T-helper 2 cell treated with Interferon-gamma antibody and Interleukin-4, amounts not matched to agents 5 μg/mL and 100 μg/mL, for 36 hours (primary cell): ENCODE data around the gene CRIM1.

ENCODE experiments used
- DNase-seq: peaks from one replicate; pipeline ENCODE4 v3.0.0; 2021; ENCODE audit warnings: low spot score
- H3K27ac Mint-ChIP-seq: one replicate; pipeline ENCODE4 v1.8.0; 2021; ENCODE audit warnings: mild to moderate bottlenecking, mixed read lengths
- H3K27me3 Mint-ChIP-seq: one replicate; pipeline ENCODE4 v1.8.0; 2021; ENCODE audit warnings: low read depth, mixed read lengths
- H3K36me3 Mint-ChIP-seq: one replicate; pipeline ENCODE4 v1.8.0; 2021; ENCODE audit warnings: low read depth, mixed read lengths
- H3K4me1 Mint-ChIP-seq: one replicate; pipeline ENCODE4 v1.8.0; 2021; ENCODE audit warnings: low read depth, mixed read lengths
- H3K4me3 Mint-ChIP-seq: one replicate; pipeline ENCODE4 v1.8.0; 2022; ENCODE audit warnings: mild to moderate bottlenecking, moderate library complexity, mixed read lengths
- H3K9me3 Mint-ChIP-seq: one replicate; pipeline ENCODE4 v1.8.0; 2021; ENCODE audit warnings: mixed read lengths

Gene CRIM1

DNA sequence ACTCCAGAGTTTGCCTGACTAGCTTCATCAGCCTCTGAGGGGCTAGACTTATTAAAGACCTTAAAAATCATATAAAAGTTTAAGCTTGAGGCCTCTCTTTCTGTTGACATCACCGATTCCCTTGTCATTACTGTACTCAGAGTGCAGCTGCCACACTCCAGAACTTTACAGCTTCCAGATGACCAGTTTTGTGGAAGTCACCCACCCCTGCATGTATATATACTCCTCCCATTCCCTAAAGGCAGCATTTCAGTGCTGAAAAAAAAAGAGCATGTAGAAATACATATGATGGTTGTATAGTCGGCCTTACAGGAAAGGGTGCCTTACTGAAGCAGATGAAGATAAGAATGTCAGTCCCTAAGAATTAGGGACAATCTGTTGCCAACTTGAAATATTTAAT lies 125.1 kb downstream of the CRIM1 start:
- no peak overlapping the region for H3K4me3 Mint-ChIP-seq
- H3K27ac Mint-ChIP-seq, result no peak overlapping the region
- H3K27me3 Mint-ChIP-seq, result no peaks in the 10 kb centered on the region
- DNase-seq, result no peak
- peaks cover 21% of the 10 kb centered on the region for H3K9me3 Mint-ChIP-seq
- H3K4me1 Mint-ChIP-seq, result no peaks in the 10 kb centered on the region
- peaks cover 6% of the 10 kb centered on the region for H3K36me3 Mint-ChIP-seq

DNA sequence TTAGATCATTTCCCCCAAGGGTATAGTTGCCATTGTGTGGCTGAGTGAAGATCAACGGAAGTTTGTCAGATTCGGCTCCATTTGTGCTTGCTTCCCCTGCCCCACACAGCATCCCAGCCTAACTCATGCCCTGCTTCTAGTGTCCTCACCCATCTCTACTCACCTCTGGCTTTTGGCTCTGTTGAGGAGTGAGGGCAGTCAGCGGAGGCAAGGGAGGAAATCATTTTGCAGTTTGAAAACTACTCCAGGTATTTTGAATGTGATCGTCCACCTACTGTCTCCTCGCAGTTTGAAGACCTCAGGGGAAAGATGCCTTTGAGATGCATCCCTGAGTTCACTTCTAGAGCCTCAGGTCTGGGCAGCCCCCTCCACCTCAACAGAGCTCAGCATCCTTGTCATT lies 126.1 kb downstream of the CRIM1 start:
- Mint-ChIP-seq H3K27ac (no peak overlapping the region), H3K36me3 (peaks cover 4% of the 10 kb centered on the region), H3K4me3 (no peak overlapping the region), H3K9me3 (peaks cover 13% of the 10 kb centered on the region), H3K27me3 (no peaks in the 10 kb centered on the region), H3K4me1 (no peaks in the 10 kb centered on the region)
- no peak for DNase-seq

DNA sequence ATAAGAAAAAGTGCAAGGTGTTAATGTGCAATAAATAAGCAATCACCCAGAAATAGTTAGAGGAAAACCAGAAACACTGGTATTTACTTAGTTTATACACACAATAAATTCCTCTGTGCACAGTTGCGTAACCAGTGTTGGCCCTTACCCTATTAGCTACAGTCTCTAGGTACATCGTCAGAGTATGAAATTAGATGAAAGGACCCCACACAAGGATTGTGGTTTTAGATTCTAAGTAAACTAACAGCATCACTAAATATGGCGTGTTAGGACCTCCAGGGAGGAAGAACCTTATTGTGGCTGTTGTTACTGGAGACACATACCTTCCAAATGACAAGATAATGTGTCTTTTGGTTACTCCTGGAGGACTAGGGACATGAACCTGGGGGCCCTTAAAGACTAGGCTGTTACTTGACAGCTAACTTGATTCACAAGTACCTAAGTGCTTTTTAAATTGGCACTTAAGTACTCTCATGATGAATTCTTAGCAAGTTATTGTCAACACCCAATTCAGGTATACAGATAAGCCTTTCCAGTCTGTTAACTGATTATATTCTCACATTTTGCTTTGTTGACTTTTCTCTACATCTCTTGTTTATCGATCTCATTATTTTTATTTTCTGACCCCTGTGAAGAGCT lies 127.1 kb downstream of the CRIM1 start:
- DNase-seq, result no peak
- Mint-ChIP-seq H3K9me3 (peaks cover 4% of the 10 kb centered on the region), H3K27me3 (no peaks in the 10 kb centered on the region), H3K4me1 (no peaks in the 10 kb centered on the region), H3K27ac (no peak overlapping the region), H3K36me3 (peaks cover under 1% of the 10 kb centered on the region), H3K4me3 (no peak overlapping the region)

DNA sequence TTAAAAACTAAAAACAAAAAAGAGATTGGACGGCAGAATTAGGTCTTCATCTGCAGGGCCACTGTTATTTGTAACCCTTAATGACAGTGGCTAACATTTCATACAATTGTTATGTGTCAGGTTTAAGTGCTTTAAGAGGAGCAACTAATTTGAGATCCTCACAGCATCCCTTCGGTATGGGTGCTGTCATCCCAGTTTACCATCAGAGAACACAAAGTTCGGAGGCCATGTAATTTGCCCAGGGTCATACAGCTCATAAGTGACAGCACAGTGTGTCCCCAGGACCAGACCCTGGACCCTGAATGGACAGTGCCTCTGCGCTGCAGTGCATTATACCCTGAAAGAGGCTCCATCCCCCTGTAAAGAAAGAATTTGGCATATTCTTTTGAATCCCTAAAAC lies 127.7 kb downstream of the CRIM1 start:
- H3K9me3 Mint-ChIP-seq, result no peaks in the 10 kb centered on the region
- H3K27ac Mint-ChIP-seq, result no peak overlapping the region
- H3K36me3 Mint-ChIP-seq, result no peaks in the 10 kb centered on the region
- no peaks in the 10 kb centered on the region for H3K4me1 Mint-ChIP-seq
- no peaks in the 10 kb centered on the region for H3K27me3 Mint-ChIP-seq
- no peak for DNase-seq
- H3K4me3 Mint-ChIP-seq, result no peak overlapping the region

DNA sequence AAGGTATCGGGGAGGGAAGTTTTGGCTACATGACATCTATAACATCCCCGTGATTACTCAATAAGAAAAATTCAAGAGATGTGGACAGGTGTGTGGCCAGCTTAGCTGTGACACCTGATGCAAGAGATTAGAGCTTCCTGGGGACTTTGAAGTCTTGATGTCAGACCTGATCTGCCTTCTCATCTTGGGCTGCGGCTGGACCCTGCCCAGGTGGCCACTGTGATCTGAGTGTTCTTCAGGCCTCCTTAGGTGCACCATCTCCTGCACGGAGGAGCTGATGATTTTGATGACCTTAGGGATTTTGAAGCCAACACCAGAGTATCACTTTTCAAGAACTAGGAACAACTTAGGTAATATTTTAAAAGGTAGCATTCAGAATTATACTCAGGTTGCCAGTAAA lies 128.9 kb downstream of the CRIM1 start:
- Mint-ChIP-seq H3K4me1 (no peaks in the 10 kb centered on the region), H3K27ac (no peak overlapping the region), H3K9me3 (no peaks in the 10 kb centered on the region), H3K36me3 (no peaks in the 10 kb centered on the region), H3K4me3 (no peak overlapping the region), H3K27me3 (no peaks in the 10 kb centered on the region)
- no peak for DNase-seq

DNA sequence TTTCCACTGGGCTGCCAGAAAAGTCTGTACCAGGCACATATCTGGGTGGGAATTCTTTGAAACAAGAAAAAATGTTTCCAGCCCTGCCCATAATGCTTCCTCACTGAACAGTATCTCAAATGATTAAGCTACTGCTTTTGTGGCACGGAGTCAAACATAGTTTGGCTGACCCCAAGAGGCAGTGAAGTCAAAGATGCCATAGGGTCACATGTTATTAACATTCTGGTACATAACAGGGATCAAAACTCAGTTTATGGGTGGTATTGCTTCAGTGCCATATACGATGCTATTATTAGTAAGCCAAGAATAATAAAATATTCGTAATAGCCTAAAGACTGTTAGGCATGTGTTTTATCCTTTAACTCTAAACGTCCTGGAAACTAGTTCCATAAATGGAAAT lies 129.9 kb downstream of the CRIM1 start:
- Mint-ChIP-seq H3K36me3 (no peaks in the 10 kb centered on the region), H3K4me1 (no peaks in the 10 kb centered on the region), H3K9me3 (no peaks in the 10 kb centered on the region), H3K27ac (no peak overlapping the region), H3K27me3 (no peaks in the 10 kb centered on the region), H3K4me3 (no peak overlapping the region)
- no peak for DNase-seq

DNA sequence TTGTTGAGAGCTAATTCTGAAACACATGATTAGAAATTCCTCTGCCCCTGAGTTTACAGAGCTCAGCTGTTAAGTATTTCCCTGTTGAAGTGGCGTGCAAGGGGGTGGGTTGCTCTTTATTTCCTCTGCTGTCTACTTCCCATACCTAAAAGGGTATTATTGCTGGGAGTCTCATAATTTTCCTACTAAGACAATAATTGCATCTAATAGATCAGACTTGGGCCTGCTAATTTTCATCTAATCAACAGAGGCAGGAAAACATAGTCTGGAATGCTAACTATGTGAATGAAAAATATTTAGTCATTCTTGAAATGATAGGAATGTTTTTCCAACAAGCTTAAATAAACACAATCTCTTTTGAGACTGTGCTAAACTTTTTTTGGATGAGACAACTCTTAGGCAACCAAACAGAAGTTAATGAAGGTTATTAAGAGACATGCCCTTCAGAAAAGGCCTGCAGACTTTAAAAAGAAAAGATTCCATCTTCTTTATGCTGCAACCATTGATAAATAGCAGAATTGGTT lies 131.0 kb downstream of the CRIM1 start:
- no peak overlapping the region for H3K4me3 Mint-ChIP-seq
- no peaks in the 10 kb centered on the region for H3K36me3 Mint-ChIP-seq
- DNase-seq, result no peak
- no peak overlapping the region for H3K27ac Mint-ChIP-seq
- H3K9me3 Mint-ChIP-seq, result no peaks in the 10 kb centered on the region
- no peaks in the 10 kb centered on the region for H3K4me1 Mint-ChIP-seq
- no peaks in the 10 kb centered on the region for H3K27me3 Mint-ChIP-seq

DNA sequence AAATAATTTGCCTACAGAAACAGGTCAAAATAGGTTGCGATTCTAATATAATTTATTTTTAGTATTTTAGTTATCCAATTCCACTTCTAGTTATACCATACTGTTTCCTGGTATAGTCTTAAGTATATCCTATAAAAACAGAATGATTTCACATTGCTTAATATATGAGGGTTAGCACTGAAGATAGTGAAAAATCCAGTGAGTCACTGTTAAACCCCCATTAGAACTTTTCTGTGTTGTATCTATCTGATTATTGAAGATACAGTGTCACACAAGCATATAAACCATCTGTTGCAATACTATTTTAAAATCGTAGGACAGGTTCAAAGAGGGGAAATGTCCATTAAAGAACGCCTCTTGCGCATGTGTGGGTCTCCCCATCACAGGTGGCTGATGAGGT lies 132.4 kb downstream of the CRIM1 start:
- Mint-ChIP-seq H3K27ac (no peak overlapping the region), H3K4me3 (no peak overlapping the region), H3K4me1 (no peaks in the 10 kb centered on the region), H3K27me3 (no peaks in the 10 kb centered on the region), H3K9me3 (no peaks in the 10 kb centered on the region), H3K36me3 (no peaks in the 10 kb centered on the region)
- DNase-seq, result no peak

DNA sequence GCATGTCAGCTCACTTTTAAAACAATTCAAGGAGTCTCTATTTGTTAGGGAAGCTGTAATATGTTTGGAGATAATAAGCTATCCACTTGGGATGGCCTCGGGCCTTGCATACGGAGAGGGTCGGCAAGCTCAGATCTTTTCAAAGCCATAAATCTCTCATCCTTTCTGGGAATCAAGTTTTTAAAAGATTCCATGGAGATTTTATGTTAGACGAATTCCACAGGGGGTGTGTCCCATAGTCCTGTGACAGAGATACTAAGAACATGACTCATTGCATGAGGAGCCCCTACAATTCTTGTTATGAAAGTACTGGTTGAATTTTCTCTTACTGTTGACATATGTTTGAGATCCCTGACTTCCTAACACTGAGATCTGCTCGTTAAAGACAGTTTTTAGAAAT lies 133.7 kb downstream of the CRIM1 start:
- H3K36me3 Mint-ChIP-seq, result no peaks in the 10 kb centered on the region
- H3K27ac Mint-ChIP-seq, result no peak overlapping the region
- H3K4me3 Mint-ChIP-seq, result no peak overlapping the region
- H3K4me1 Mint-ChIP-seq, result no peaks in the 10 kb centered on the region
- no peak for DNase-seq
- no peaks in the 10 kb centered on the region for H3K27me3 Mint-ChIP-seq
- H3K9me3 Mint-ChIP-seq, result no peaks in the 10 kb centered on the region

DNA sequence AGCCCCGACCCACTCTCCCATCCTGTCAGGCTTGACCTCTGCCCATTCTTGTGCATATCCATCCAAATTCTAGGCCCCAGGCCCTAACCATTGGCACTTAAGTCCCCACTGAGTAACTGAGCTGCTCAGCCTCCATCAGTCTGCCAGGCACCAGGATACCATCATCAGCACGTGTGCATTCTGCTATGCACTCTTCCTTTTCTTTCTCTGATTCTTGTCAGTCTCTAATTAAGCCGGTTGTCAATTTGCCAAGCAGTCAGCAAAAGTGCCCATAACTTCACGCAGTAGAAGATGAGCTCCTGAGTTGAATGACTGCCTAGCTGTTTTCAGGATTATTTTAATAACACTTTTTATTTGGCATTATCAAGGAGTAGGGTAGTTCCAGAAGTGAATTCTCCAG lies 135.2 kb downstream of the CRIM1 start:
- no peaks in the 10 kb centered on the region for H3K27me3 Mint-ChIP-seq
- H3K4me1 Mint-ChIP-seq, result no peaks in the 10 kb centered on the region
- no peak overlapping the region for H3K27ac Mint-ChIP-seq

DNA sequence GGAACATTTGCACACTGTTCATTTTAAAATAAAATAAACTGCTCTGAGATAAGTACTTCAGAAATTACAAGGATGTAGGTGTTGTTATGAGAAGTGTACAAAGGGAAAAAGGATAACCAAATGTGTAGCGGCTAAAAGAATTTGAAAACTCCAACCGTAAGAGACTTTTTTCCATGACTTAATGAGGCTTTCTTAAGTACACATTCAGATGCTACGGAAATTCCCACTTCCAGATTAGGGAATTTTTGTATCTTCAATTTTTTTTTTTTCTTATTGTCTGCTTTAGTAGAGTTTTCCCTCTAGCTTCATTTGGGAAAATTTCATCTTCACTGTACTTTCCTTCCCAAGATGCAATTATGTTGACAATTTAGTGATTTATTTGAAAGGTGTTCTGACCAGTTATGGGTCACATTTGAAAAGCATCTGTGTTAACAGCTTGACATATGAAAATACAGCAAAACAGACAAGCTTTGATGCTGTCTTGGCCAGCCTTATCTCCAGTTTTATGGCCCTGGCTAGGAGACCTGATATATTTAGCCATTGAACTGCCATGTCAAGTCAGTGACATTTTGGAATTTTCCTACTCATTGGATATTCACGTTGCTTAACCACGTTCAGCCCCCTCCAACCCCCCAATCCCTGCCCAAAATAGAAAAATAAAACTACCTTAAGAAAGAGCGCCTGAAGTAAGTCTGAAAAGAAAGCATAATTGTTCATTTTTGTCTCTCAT lies 136.8 kb downstream of the CRIM1 start:
- Mint-ChIP-seq H3K36me3 (no peaks in the 10 kb centered on the region), H3K4me1 (no peaks in the 10 kb centered on the region), H3K4me3 (no peak overlapping the region), H3K27ac (no peak overlapping the region), H3K27me3 (no peaks in the 10 kb centered on the region), H3K9me3 (no peaks in the 10 kb centered on the region)
- no peak for DNase-seq

More for the DNA sequence above, 135.2 kb downstream of the CRIM1 start:
- Mint-ChIP-seq H3K9me3 (no peaks in the 10 kb centered on the region), H3K36me3 (no peaks in the 10 kb centered on the region), H3K4me3 (no peak overlapping the region)
- no peak for DNase-seq

DNA sequence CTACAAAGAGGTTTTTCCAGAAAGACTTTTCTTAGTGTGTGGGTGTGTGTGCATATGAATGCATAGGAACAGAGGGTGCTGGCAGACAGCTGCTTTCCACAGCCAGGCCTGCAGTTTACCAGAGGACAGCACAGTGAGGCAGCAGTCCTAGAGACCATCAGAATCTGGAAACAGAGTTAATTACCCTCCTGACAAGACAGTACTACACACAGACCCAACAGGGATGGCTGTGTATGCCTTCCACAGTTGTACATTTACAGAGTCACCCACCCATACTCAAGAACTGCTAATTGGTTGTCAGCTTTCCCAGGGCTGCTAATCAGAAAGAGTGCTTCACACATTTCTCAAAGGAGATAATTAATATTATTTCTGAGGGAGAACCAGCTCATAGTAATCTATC lies 137.7 kb downstream of the CRIM1 start:
- Mint-ChIP-seq H3K27me3 (no peaks in the 10 kb centered on the region), H3K27ac (no peak overlapping the region), H3K36me3 (no peaks in the 10 kb centered on the region), H3K4me3 (no peak overlapping the region), H3K9me3 (no peaks in the 10 kb centered on the region), H3K4me1 (no peaks in the 10 kb centered on the region)
- DNase-seq, result no peak

DNA sequence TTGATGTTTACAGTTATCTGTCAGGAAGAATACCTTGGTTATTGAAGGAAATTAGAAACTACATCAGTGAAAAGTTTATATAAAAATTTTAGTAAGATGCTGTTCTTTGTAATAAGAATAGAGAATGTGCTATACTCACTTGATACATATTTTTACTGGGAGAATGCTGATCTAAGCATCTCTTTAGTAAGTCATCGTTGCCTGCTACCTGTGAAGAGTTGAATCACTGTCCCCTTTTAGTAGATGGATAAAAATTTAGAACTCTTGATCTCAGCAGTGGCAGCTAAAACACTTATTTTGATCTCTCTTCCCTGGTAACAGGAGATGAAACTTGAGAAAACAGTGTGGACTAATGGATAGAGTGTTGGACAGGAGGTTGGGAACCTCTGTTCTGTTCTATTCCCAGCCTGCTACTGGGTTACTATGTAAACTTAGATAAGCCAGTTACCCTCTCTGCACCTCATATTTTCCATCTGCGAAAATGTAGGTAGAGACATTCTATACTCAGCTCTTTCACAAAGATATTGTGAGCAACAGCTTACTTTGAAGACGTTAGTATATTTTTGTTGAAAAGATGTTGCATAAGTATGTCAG lies 142.1 kb downstream of the CRIM1 start:
- H3K9me3 Mint-ChIP-seq, result no peaks in the 10 kb centered on the region
- no peak for DNase-seq
- no peaks in the 10 kb centered on the region for H3K4me1 Mint-ChIP-seq
- no peak overlapping the region for H3K4me3 Mint-ChIP-seq
- no peaks in the 10 kb centered on the region for H3K27me3 Mint-ChIP-seq
- H3K27ac Mint-ChIP-seq, result no peak overlapping the region
- no peaks in the 10 kb centered on the region for H3K36me3 Mint-ChIP-seq

DNA sequence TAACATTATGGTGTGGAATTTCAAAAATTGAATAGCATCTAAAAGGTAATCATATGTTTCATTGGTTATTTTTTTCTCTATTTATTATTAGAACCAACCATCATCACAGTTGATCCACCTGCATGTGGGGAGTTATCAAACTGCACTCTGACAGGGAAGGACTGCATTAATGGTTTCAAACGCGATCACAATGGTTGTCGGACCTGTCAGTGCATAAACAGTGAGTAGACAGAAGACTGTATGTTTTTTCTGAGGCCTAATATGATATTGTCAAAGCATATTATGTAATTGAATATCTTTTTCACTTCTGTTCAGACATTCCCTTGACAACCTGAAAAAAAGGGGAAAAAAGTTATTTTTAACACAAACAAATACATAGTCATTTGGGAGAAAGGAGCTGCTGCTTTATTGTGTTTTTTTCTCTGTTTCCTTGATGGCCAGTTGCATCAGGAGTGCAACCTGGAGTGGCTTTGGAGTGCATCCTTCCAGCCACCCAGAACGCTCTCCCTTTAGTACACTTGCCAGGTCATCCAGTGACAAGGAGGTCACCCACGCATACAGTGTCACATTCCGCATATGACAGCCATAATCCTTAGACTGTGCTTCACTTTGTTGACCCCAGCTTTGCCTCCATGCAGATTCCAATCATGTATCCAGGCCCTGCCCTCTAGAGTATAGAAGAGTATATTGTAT lies 143.7 kb downstream of the CRIM1 start:
- Mint-ChIP-seq H3K27me3 (no peaks in the 10 kb centered on the region), H3K36me3 (no peaks in the 10 kb centered on the region), H3K27ac (no peak overlapping the region), H3K4me3 (no peak overlapping the region), H3K4me1 (no peaks in the 10 kb centered on the region), H3K9me3 (no peaks in the 10 kb centered on the region)
- no peak for DNase-seq
